NCI-H1694 (cell line): Measurements from ENCODE around the gene SPHK1.
A peak's percentile ranks its signal among the peaks of the same experiment; 100 is the strongest.

Source experiments
- DNase-seq: peaks from one replicate; lab custom pipeline; 2025; lab: John Stamatoyannopoulos, UW

The SPHK1 gene

GRCh38 chr17:76384987-76385891 lies 830 bp downstream of the SPHK1 start:
- no peak for DNase-seq

DNA sequence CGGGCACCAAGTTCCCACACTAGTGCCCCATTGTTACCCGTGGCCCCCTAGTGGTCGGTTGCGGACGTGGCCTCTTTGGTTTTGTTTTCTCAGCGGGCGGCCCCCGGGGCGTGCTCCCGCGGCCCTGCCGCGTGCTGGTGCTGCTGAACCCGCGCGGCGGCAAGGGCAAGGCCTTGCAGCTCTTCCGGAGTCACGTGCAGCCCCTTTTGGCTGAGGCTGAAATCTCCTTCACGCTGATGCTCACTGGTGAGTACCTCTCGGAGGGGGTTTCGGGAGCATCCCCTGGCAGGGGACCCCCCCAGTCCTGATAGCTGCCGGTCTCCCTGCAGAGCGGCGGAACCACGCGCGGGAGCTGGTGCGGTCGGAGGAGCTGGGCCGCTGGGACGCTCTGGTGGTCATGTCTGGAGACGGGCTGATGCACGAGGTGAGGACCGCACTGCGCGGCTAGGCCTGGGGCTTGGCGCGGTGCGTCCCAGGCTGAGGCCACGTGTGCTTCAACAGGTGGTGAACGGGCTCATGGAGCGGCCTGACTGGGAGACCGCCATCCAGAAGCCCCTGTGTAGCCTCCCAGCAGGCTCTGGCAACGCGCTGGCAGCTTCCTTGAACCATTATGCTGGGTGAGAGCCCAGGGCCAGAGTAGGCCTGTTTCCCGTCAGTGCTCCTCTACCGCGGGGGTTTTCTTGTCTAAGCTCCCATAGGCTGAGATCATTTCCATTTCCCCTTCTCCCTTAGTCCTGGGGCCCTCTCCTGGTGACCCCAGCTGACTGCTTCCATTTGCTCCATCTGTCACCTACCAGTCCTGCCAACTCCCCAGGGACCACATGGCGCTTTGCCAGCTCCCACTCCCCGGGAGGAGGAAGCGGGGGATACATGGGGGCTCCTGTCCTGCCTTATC lies 1.7 kb downstream of the SPHK1 start:
- DNase-seq = peak; percentile 74

GRCh38 chr17:76386966-76387765 lies 2.8 kb downstream of the SPHK1 start:
- no peak for DNase-seq

DNA sequence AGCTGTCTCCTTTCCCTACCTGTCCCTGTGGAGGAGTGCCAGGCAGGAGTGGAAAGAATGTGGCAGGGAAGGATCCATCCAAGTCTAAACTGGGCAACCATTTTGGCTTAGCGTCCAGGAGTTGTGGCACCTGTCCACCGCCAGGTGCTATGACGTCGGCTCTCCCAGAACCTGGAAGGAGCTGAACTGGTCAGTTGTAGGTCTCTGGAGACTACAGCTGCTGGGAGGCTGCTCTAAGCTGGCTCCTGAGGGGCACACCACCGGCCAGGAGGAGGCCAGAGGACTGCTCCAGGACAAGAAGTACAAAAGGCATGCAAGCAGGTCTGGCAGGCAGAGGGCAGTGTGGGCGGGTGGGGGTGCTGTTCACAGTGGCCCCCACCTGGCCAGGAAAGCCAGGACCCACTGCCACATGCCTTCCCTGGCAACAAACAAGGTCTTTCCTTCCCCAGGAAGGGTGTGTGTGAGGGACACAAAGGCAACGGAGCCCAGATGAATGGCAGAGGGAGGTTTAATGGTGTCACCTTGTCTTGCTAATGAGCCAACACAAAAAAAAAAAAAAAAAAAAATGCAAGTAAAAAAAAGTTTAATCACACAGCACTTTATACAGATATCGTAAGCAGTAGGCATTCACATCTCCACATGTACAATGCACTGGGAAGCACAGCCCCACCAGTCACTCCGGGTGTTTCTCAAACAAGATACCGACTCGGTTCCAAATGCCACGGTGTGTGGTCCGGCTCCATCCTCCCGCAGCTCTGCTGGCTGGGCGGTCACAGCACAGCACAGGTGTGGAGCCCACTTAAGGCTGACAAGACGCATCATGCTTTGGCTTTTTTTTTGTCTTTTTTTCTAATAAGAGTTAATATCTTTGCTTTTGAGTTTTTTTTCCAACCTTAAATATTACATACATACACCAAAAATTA lies 4.8 kb downstream of the SPHK1 start:
- DNase-seq = no peak

GRCh38 chr17:76390003-76390421 lies 5.6 kb downstream of the SPHK1 start:
- no peak for DNase-seq

GRCh38 chr17:76391200-76391715 lies 6.8 kb downstream of the SPHK1 start:
- DNase-seq = no peak

GRCh38 chr17:76394166-76394565 lies 9.8 kb downstream of the SPHK1 start:
- DNase-seq = peak; percentile 48

- no peak for DNase-seq
These were observed 11.6 kb downstream of the SPHK1 start for GRCh38 chr17:76395980-76396379.

DNA sequence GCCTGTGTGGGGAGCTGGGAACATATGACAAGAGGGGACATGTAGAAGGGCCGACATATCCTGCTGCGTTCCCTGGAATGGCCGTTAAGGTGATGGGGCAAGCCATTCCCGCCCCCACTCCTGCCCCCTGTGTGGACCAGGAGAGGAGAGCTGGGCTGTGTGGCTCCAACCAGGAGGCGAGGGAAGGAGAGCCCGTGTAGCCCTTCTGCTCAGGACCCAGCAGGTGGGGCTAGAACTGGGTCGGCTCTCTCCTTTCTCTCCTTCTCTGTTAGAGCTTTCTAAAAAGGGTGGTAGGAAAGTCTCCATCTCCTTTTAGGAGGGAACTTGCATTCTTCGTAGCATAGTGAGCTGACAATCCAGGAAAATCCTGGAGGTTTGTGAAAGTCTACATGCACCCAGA lies 12.8 kb downstream of the SPHK1 start:
- DNase-seq = peak; percentile 51

DNA sequence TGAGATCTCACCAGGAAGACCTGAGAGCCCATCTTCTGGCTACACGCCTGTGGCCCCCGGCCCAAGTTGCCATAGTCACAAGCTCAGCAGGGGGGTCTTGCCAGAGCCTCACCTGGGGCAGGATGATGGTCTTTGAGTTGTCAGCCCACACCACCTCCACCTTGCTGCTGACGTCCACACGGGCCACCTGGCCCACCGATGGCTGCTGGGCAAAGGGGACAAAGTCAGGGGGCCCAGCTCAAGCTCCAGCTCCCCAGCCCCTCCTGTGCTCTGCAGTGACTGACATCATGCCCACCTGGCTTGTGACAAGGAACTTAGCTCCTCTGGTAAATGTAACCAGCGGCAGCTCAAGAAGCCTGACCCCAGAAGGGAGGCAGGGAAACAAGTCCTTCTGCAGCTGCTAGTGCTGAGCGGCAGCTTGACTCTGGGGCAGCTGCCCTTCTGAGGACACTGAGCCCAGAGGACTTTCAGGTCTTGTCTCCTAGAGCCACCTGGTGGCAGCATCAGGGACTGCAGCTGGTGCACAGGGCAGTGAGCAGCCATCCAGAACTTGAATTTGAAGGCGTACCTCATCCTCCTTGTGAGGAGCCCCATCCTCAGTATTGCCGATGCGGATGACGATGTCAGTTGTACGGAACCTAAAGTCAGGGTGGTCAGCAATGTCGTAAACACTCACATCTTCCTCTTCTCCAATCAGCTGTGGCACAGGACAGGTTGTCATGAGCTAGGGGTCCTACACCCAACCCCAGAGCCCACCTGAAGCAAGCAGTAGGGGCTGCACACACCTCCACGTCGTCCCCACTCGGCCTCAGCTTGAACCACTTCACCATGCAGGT lies 13.5 kb downstream of the SPHK1 start:
- DNase-seq = peak; percentile 80

DNA sequence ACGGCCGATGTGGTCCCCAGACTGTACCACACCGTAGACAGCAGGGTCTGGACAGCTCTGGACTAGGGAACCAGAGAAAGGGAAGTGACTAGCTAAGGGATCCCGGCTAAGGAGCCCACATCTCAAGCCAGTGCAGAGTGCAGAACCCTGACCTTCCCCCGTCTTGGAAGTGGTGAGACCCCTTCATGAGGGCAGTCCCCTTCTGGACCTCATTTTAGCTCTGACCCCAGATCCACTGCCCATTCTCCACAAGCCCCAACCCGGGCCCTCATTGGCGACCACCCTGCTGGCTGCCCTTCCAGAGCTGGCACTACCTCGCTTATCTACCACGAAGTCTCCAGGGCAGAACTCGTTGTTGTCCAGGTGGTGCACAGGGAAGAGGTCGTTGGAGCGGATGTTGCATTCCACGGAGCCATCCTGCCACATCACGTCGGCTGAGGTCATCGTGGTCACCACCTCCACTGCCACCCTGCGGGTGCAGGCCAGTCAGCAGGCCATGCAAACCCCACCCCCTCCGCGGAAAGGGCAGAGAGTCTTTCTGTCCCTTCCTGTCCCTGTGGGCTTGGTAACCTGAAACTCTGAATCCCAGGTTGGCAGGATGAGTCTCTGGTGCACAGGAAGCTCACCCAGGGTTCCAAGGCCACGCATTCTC lies 14.2 kb downstream of the SPHK1 start:
- DNase-seq = no peak

DNA sequence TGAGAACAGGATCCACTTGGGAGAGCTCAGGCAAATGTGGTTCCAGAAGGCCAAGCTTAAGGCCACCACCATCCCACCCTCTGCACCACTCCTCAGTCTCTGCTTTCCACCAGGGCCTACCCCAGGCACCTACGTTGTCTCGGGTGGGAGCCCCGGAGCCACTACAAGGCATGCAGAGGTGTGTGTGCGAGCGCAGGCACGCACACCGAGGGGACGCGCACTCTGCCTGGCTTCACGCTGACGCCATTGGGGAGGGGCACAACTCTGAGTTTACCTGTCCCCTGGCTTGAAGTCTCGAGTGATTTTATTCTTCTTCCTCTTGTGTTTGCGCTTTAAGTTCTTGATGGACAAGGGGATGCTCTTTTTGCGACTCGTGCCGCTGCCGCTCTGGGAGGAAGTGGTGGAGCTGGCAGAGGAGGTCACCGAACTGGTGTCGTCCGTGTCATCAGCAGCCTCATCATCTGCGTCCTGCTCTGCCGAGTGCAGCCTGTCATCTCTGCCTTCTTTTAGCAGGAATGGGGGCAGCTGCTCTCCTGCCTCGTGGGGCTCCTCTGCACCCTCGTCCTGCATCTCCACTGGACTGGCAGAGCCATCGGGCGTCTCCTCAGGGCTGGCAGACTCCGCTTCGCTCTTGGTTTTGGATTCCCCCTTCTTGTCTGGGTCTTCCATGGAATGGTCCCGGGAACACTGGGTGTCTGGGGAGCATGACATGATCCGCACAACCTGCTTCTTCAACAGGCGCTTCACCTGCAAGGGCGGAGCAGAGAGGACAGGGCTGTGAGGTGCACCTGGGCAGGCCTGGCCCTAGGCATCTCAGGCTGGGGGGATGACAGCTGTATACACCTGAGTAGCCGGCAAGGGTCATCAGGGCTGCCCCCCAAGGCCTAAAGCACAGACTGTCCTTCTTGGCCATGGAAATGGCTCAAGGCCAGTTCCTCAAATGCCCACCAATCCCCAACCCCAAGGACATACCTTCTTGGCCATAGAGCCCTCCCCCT lies 15.1 kb downstream of the SPHK1 start:
- DNase-seq = no peak

- no peak for DNase-seq
These were observed 18.3 kb downstream of the SPHK1 start for GRCh38 chr17:76402711-76403110.

DNA sequence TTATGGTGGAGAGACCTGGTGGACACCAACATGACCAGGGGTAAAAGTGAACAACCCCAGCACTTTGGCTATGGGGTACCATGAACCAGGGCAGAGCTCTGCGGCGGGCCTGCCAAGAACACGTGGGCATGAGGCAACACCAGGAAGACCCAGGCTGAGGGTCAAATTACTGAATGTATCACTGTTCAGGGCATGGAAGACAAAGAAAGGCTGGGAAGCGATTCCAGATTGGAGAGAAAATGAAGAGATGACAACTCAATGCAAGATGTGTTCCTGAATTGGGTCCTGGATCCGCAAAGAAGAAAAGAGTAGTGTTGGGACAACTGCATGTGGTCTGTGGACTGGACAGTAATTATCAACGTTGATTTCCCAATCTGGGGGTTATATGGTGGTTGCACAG lies 19.8 kb downstream of the SPHK1 start:
- DNase-seq = no peak

DNA sequence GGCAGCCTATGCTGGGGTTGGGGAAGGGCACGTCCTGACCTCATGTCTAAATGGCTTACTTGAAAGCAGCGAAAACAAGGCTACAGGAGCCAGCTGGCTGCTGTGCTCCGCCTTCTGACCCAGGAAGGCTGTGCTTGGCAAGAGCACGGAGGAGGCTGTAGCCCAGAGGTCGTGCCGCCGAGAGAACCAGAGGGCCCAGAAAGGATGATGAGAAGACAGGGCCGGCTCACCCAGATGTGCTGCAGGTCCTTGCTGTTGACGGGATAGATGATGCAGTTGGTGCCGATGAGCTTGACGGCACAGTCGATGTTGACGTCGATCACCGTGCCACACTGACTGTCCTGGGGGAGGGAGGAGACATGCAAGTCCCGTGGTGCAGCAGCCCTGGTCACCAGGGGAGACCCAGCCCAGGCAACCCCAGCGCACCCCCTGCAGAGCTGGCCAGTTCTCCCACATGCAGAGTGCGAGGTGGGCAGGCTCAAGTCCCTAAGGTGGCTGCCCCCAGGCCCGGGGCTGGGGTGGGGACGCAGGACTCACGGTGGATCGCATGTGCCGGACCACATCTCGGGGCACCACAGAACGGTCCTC lies 20.7 kb downstream of the SPHK1 start:
- DNase-seq = no peak

- no peak for DNase-seq
These were observed 21.2 kb downstream of the SPHK1 start for GRCh38 chr17:76405607-76405966.

GRCh38 chr17:76405967-76406647 lies 21.7 kb downstream of the SPHK1 start:
- DNase-seq = peak; percentile 58
